ENCODE measurements around the gene PHACTR3.

PHACTR3 gene

DNA sequence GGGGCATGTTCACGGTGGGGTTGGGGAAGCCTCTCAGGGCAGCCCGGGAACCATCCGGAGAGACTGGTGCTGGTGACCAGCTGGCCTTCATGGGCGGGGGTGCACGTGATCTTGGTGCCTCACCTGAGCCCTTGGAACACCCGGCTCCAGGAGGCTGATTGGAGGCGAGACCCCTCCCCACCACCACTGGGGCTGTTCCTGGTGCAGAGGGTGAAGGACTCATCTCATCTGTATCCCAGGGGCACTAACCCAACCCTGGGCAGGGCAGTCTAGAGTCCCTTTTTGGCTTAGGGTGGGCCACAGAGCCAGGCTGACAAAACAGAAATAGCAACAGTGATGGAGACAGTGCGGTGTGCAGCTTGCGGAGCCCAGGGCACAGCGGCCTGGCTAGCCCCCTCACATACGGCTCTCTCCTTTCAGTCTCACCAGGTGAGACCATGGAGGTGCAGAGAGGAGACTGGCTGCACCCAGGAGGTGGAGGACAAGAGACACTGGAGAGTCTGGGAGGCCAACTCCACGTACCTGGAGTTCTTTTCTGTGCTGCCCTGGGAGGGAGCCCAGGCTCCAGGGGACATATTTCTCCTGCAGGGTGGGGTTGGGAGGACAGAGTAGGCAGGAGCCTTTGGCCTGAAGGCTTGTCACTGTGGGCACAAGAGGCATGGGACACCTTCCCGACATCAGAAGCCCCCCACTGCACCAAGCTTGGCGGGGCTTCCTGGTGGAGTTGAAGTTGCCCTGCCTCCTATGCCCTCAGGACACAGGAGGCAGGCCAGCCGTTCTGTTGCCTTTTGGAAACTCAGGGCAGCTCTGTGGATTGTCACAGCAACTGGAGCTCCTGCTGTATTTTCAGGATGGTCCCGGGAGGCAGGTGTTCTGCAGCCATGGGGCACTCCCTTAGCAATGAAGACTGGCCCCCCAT, 223.1 kb downstream of the PHACTR3 start:
- DNase-seq (ENCODE audit: low spot score): no peak

DNA sequence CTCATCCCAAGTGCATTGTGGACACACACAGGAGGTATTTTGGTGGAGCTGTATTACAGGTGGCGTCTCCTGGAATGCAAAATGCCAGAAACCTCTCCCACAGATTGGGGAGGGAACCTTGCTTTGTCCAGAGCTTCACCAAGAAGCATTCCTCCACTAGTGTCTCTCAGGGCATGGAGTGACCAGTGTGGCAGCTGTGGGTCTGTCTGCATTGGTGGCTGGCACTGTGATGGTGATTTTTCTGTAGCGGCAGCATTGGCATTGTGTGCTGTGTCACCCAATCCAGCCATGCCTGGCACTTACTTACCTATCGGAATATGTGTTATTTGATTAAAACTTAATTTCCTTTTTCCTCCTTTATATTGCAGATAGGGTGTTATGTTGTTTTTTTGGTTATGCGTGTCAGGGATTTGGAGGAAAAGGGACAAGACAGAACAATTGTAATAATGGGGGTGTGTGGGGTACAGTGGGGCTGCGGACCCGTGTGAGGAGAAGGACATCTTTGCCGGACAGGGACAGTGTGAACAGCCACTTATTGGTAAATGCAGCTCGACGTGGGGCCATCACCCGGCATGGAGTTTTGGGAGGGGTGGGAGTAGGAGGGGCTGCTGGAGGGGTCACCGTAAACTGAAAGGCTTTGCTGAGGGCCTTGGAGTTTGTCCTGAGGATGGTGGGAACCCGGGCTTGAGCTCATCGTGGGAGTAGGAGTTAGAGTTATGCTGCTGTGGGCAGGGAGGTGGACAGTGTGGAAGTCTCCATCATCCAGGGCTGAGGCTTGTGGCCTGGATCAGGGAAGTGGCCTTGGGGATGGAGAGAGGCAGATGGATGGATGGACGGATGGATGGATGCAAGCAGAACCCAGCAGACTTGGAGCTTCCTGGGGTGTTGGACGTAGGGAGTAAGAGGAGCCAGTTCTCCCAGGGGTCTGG, 224.0 kb downstream of the PHACTR3 start:
- no peak for DNase-seq (ENCODE audit: low spot score)

DNA sequence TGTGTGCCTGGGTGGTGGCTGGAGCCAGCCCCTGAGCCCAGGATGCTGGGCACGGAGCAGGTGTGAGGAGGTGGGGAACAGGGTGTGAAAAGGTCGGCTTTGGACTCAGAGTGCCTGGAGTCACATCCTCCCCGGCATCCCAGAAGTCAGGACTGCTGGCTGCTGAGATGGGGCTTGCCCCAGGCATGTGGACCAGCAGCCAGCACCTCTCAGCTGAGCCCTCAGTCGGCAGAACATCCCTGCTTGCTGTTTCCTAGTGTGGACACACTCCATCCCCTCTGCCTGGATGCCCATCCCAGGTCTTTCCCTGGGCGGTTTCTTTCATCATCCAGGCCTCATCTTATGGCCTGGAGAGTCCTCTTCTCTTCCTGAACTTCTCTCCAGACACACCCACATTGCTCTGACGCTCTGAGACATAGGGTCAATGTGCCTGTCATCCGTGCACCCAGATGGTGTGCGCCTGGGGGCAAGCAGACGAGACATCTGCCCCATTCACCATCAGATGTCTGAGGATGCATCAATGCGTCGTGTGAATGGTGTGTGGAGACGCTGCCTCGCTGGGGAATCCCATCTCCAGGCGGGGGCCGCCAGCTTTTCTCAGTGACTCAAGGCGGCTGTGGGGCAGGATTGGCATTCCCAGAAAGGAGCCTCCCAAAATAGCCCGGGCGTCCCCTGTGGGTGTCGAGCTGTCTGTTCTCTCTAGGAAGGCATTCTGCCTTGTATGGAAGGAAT, 224.9 kb downstream of the PHACTR3 start:
- no peak for DNase-seq (ENCODE audit: low spot score)

DNA sequence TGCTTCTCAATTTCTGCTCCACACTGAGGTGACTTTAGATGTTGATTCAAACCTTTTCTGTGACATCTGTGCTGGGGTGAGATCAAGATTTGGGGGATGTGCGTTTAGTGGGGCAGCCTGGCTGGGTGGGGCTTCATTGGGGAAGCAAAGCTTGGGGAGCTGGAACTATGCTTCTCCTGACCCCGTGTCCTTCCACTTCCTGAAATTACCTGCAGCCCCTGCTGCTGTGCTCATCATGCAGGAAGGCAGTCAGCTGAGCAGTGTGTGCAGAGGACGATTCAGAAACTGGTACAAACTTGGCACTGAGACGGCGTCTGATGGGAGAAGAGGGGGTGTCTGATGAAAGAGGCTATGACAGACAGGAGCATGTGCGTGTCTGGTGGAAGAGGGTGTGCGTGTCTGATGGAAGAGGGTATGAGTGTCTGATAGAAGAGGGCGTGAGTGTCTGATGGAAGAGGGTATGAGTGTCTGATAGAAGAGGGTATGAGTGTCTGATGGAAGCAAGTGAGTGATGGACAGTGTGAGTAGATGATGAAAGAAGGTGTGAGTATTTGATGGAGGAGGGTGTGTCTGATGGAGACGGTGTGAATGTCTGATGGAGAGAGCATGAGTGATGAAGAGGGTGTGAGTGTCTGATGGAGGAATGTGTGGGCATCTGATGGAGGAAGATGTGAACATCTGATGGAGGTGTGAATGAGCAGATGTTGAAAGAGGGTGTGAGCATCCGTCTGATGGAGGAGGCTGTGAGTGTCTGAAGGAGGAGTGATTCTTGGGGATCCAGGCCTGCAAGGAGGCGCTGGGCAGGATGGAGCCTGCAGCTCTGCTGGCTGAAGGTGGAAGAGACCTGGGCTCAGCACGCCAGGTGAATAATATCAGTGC, 225.7 kb downstream of the PHACTR3 start:
- DNase-seq (ENCODE audit: low spot score): no peak

DNA sequence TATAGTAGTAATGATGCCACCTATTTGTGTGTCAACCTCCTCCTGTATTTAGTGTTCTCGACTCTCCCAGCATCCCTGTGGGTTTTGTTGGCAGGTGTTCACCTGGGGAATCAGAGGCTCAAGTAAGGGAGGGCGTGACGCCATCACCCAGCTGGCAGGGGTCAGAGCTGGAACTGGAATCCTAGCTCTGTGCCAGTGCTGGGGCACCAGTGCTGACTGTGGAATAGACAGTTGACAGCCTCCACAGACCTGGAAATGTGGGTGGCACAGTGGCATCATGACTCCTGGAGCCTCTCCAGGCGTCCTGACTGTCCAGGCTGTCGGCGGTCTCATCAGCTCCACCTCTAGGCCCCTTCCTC, 226.3 kb downstream of the PHACTR3 start:
- no peak for DNase-seq (ENCODE audit: low spot score)

DNA sequence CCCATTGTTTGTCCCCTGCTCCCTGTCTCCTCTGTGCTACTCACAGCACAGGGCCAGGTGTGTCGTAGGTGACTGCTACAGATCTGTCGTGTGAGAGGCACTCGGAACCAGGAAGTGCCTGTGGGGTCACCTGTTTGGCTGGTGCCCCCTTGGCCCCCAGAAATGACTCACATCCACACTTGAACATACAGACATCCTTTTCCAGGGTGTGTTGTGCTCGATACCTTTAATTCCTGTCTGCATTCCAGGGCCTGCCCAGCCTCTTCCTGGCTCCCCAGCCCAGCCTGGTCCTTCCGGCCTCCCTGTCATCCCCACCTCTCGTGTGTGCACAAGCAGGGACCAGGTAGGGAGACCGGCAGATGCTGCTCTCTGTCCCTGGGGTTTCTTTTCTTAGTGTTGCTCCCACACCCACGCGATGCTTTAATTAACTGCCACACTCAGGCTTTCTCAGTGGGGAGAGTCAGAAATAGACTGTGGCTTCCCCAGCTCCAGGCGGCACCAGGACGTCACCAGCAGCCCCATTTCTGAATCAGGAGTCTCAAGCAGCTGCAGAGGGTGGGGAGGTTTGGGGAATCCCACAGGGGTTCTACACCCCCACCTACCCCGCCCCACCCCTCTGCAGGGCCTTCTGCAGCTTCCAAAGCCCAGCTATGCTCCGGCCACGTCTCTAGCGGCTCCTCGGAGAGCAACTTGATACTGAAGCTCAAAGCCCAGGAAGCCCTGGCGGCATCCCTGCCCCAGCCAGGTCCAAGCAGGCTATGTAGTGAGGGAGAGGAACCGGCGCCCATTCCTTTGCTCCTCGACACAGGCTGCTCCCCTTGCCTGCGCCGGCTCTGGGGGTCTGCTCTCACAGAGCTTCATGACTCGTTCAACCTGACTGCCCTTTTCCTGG, 226.9 kb downstream of the PHACTR3 start:
- DNase-seq (ENCODE audit: low spot score): no peak

DNA sequence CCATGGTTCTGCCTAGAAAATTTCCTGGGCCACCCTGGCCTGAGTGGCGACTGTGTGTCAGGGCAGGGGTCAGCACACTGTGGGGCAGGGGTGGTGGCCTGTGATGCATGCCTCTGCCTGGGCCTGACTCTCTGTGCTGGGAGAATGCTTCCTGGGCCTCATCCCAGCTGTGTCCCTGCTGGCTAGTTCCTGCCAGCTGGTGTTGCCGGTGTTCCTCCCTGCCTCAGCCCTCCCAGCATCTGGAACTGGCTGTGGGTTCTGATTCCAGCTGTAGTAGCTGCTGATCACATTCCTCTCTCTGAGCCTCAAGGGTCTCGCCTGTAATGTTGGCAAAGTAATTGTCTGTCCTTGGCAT, 227.6 kb downstream of the PHACTR3 start:
- DNase-seq (ENCODE audit: low spot score): no peak

DNA sequence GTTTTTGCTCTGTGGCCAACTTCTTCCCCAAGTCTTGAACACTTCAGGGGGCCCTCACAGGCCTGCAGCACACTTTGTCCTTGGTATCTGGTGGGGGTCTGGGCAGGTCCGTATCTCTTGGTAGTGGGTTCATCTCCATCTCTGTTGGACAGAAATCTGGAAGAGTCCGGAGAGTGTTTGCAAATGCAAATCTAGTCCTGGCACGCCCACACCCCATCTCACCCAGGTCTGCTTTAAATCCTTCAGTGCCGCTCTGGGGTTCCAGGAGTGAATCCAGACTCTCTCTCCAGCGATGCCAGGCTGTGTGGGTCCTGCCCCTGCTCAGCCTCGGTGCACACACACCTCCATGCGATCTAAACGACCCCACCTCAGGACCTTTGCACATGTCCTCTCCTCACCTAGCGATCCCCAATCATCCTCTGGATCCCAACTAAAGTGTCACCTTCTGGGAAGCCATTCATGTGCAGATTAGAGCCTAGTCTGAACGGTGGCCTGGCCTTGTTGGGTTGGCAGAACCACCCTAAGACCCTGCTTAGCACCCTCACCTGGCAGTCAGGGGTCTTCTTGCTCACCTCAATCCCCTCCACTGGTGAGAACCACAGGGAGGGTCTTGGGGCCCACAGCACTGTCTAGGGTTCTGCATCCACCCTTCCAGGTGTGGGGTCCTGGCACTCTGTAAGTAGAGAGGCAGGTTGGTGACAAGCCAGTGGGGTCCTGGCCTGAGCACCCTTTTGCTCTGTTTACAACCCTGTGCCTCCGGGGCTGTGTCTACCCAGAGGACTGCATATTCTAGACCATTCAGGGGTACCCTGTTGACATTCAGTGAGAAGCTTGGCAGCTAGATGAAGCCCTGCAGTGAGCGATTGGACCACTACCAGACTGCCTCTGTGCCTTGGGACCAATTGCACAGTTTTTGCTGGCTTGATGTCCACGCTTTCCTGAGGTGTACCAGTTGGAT, 228.3 kb downstream of the PHACTR3 start:
- no peak for DNase-seq (ENCODE audit: low spot score)

DNA sequence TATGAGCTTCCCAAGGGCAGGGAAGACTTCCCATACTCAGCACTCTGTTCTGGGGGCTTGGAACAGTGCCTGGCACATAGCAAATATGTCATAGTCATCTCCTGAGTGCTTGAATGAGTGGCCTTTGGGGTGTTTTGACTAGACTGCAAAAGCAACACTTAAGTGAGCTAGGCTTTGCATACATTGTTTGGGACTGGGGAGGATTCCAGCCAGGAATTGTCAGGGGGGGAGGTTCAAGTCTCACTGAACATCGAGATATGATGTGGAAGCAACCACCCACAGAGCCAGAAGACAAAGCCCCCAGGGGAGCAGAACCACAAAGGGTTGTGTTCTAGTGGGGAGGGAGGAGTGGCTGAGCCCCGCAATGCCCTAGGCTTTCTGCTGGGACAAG, 230.7 kb downstream of the PHACTR3 start:
- DNase-seq (ENCODE audit: low spot score): no peak

DNA sequence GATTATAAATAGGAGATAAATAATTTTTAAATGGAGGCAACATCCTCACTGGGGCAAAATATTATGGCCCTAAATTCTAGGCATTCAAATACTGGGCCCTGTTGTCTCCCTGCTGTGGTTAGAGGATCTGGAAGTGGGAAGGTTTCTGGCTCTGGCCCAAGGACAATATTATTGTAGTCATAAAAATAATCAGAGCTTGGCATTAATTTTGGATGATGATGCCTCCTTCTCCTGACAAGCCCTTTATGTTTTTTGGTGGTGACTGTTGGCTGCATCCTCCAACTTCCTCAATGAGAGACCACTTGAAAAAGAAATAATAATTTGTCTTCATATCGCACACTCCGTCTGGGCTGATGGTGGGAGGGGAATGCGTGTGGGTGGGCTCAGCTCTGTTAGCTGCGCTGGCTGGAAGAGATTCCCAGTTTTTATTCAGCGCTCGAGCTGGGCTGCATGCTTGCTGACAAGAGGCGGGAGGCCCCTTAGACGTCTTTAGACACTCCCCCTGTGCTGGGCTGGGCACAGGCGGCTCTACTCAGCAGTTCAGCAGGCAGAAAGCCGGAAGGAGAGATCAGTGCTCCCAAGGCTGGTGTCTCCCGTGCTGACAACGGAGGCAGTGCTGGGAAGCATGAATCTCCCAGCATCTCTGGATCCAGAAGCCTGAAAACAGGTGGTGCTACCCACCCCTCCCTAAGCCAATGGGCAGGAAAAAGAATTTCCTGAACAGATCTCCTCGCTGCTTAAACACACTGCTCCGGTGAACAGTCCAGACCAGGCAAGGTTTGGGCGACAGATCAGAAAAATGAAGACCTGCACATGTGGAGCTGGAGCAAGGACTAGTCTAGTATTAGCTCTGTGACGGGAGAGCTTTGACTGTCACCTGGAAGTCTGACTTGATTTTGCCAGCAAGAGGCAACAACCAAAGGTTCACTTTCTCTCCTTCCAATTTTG, 231.4 kb downstream of the PHACTR3 start:
- DNase-seq (ENCODE audit: low spot score): peak; percentile 43

DNA sequence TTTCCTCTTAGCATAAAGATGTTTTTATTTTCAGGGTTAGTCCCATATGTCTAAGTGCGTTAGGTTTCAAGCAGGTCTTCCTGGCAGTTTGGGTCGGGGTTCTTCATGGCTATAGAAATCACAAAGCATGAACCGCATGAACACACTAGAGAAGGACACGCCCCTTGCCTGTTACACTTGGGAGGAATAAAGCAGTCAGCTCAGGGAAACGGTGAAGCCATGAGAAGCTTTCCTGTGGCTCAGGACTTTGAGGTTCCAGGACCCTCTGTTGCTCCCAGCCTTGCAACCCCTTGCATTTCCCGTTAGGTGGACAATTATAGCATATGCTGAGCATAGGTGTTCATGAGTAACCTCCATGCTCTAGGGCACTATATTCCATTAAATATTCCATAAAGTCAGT, 232.4 kb downstream of the PHACTR3 start:
- DNase-seq (ENCODE audit: low spot score): no peak

DNA sequence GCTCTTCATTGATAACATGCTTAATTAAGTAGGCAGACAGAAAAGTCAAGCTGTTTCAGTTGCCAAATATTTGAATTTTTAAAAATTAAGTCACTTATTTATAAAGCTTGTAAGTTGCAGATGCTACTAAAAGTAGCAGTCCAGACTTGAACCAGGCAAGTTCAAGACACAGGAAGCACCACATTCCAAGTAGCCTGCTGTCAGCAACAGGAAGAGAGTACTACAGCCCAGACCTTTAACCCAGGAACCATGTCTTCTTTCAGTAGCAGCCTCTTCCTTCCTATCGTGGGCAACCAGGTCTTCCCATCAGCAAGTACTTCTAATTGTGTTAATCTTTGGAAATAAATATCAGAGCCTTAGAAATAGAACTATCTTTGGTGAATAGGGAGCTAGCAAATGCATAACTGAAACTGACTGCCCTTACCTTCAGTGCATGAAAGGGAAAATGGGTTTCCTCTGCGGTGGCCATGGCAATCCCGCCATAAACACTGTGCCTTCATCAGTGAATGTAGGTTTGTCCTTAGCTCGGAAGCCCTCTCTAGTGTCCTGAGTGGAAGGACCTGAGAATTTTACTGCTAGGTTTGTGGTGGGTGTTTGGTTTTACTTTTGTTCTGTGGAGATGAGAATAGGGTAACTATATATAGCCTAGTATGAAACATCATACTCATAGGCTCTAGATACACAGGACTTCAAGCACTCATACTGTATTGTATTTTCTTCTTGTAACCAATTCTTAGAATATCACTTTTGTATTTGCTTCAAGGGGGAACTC, 233.5 kb downstream of the PHACTR3 start:
- no peak for DNase-seq (ENCODE audit: low spot score)

DNA sequence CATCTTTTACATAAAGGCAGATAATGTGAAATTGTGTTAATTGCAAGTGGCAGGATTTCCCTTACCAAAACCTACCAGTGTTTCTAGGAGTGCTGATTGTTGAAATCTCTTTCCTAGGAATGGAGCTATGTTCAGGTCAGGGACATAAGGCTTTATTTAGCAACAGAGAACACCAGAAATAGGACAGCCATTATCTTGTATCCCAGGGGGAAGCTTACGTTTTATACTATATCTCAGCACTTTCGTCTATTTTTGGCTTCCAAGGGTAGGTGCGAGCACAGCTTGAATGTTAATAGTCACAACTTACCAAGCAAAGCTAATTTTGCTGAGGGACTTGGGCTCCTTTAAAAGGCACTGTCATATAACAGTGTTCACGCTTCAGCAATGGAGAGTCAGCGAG, 235.1 kb downstream of the PHACTR3 start:
- no peak for DNase-seq (ENCODE audit: low spot score)

DNA sequence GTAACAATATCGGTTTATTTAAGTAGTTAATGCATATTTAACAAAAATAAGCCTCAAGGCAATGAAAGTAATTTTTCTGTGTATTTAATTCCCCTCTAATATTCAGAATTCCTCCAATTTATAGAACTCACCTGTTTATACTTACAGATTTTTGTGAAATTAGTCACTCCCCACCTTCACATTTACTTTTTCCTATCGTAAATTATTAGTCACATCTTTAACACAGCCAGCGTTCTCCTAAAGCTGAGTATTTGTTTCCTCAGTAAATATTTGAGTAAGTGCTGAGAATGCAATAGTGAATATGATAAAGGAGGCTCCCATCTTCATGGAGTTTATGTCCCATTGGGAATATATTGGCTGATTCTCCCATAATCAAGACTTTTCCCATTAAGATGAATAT, 241.1 kb downstream of the PHACTR3 start:
- DNase-seq (ENCODE audit: low spot score): no peak

DNA sequence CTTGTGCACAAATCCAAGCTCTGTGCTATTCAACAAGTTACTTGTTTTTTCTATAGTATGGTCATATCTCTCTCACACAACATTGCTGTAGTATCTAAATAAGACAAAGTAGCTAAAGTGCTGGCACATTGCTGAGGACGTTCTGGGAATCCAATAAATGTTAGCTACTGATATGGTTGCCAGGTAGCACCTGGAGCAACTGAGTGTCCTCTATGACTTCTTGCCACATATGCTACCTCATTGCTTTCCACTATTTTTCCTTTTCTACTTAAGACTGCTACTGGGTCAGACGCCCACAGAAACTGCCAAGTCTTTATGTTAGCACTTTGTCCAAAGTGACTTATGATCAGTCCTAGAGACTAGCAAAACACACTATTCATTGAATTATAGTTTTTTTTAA, 243.8 kb downstream of the PHACTR3 start:
- DNase-seq (ENCODE audit: low spot score): no peak

DNA sequence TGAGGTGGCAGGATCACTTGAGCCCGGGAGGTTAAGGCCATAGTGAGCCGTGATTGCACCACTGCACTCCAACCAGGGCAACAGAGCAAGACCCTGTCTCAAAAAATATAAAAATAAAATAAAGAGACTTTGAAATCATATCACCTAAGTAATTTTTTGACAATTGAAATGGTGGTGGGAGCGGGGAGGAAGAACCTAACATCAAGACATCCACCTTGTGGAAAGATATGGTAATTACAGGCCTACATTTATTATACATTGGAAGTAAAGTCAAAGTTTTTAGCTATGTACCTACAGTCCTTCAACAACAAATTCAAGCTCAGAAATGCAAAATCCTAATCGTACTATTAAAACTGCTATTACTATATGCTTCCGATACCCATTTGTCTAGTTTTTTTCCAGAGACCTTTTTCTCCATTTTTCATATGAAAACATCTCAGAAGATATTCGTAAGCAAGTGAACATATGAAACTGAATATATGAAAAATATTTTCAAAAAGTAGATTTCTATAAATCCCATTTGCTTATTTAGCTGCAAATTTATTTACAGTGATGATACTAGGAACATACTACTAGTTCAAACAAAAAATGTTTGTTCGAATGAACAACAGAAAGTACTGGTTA, 245.8 kb downstream of the PHACTR3 start:
- DNase-seq (ENCODE audit: low spot score): peak; percentile 59
